ENCODE results near the gene MAMDC2. TPM values are rescaled to one million over a fixed set of nuclear protein-coding genes. Genes with fewer than 3 reads are reported as not detected.

The MAMDC2 gene
- total RNA-seq, 3 donors from 2014 or later = 17.0 to 33.9 (median 18.7) TPM

DNA sequence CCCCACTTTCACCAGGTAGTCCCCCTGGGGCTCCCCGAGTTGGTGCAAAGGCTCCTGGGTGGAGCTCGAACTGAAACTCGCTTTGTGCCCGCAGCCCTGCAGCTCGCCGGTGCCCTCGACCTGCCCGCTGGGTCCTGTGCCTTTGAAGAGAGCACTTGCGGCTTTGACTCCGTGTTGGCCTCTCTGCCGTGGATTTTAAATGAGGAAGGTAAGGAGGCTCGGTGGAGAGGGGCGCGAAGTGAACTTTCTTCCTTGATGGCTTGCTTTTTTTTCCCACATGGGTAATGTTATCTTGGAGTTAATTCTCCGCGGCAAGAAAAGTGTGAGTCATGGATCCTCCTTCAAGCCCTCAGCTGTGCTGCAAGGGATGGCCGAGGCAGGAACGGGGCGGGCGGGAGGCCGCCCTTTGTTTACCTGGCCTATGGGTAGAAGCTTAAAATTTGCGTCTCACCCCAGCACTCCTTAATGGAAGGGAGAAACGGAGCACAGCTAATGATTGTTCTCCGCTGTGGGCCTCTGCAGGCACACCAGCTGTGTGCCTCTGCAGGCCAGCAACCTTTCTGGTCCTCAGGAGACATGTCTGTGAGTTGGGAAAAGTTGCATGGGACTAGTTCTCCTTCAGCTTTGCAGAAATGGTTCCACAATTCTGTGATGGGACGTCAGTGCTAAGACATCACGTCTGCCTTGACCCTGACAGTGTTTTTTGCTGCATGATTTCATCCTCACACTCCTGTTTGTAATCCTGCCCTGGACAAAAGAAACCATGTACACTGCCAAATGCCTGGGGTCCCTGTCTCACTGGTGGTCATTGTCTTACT lies 1.1 kb downstream of the MAMDC2 start:
- intact Hi-C loops (cut with DNase I; ENCODE audit: low total_unique reads) = loop anchor here (5.0 kb wide), 1 partner anchor 63 kb away; no protein-coding TSS in a partner anchor
- TF ChIP-seq POLR2A (IDR thresholded peaks at IDR 0.05) = no peak
- TF ChIP-seq, protein P1, sequence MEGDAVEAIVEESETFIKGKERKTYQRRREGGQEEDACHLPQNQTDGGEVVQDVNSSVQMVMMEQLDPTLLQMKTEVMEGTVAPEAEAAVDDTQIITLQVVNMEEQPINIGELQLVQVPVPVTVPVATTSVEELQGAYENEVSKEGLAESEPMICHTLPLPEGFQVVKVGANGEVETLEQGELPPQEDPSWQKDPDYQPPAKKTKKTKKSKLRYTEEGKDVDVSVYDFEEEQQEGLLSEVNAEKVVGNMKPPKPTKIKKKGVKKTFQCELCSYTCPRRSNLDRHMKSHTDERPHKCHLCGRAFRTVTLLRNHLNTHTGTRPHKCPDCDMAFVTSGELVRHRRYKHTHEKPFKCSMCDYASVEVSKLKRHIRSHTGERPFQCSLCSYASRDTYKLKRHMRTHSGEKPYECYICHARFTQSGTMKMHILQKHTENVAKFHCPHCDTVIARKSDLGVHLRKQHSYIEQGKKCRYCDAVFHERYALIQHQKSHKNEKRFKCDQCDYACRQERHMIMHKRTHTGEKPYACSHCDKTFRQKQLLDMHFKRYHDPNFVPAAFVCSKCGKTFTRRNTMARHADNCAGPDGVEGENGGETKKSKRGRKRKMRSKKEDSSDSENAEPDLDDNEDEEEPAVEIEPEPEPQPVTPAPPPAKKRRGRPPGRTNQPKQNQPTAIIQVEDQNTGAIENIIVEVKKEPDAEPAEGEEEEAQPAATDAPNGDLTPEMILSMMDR (IDR thresholded peaks at IDR 0.05) = no peak
- no peak for TF ChIP-seq POLR2AphosphoS5 (IDR thresholded peaks at IDR 0.05)
- Histone ChIP-seq H3K4me3 (peak overlapping the region; percentile 62 to 75 (median 68)), H3K4me1 (peaks cover 6 to 28% of the 10 kb centered on the region in 2 donors), H3K27me3 (no peaks in the 10 kb centered on the region), H3K36me3 (no peaks in the 10 kb centered on the region), H3K9me3 (no peaks in the 10 kb centered on the region), H3K27ac (peak overlapping the region; percentile 79 to 82)
- DNase-seq (ENCODE audit: low spot score in 2 of 2) = no peak

DNA sequence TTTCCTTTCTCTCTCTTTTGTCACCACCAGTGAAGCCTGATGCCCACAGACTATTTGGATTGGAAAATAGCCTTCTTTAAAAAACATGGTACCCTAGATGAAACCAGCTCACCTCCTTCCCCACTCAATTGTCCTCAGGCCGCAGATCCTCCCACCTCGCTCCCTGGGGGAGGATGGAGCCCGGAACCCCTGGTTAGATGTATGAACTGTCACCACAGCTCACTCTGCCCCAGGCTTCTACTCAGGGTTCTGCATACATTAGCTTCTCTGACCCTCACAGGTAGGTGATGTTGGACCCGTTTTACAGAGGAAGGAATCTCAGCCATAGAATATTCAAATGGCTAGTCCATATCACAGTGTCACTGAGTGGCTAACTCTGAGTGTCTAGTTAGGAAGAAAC lies 1.8 kb downstream of the MAMDC2 start:
- Histone ChIP-seq H3K27ac (peak overlapping the region; percentile 79 to 82), H3K9me3 (no peaks in the 10 kb centered on the region), H3K36me3 (no peaks in the 10 kb centered on the region), H3K4me3 (peak overlapping the region; percentile 29 to 68 (median 62)), H3K27me3 (no peaks in the 10 kb centered on the region), H3K4me1 (peaks cover 6 to 35% of the 10 kb centered on the region in 2 donors)
- TF ChIP-seq POLR2A (IDR thresholded peaks at IDR 0.05) (no peak), POLR2AphosphoS5 (IDR thresholded peaks at IDR 0.05) (no peak)
- TF ChIP-seq, protein P1 (IDR thresholded peaks at IDR 0.05) = no peak
- no peak for DNase-seq (ENCODE audit: low spot score in 2 of 2)
- intact Hi-C loops (cut with DNase I; ENCODE audit: low total_unique reads) = no loop called here

DNA sequence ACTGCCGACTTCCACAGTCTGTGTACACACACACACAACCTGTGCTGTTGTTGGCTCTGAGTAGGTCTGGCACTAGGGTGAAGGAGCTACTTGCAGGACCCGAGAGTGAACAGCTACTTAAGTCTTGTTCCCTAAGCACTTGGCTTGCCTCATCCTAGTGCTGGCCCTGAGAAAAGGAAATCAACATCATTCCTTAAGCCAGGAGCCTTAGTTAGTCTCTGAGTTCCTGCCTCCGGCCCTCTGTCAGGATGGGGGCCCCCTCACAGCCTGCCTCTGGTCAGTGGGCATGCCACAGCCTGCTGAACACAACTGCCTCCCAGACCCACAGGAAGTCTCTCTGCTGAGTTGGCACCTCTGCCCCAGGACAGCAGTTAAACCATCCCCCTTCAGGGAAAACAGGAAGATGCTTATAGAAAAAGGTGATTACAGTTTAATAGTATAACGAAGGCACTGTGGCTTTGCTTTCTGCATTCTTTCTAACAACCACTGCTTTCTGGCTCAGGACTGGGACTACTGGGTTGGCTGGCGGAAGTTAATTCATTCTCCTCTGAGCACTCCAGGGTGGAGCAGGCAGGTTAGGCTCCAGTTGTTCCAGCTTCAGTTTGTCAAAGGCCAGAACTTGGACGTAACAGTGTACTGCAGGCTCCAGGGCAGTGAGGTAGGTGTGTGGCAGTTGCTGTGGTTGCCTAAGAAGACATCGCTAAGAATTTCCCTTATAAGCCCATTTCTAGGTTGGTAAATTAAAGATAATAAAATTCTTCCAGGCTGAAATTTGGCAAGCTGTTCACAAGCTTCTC lies 2.8 kb downstream of the MAMDC2 start:
- H3K27me3 ChIP-seq = no peaks in the 10 kb centered on the region
- no peaks in the 10 kb centered on the region for H3K9me3 ChIP-seq
- H3K4me1 ChIP-seq = peaks cover 6 to 35% of the 10 kb centered on the region in 2 donors
- TF ChIP-seq POLR2A (IDR thresholded peaks at IDR 0.05) (no peak), POLR2AphosphoS5 (IDR thresholded peaks at IDR 0.05) (no peak)
- TF ChIP-seq, protein P1 (IDR thresholded peaks at IDR 0.05) = no peak
- H3K36me3 ChIP-seq = no peaks in the 10 kb centered on the region
- intact Hi-C loops (cut with DNase I; ENCODE audit: low total_unique reads) = no loop called here
- peak in 1 of 2 donors; percentile 85 for DNase-seq (ENCODE audit: low spot score in 2 of 2)
- H3K4me3 ChIP-seq = peak overlapping the region; percentile 10 to 68 (median 43)
- H3K27ac ChIP-seq = peak overlapping the region; percentile 79 to 82

DNA sequence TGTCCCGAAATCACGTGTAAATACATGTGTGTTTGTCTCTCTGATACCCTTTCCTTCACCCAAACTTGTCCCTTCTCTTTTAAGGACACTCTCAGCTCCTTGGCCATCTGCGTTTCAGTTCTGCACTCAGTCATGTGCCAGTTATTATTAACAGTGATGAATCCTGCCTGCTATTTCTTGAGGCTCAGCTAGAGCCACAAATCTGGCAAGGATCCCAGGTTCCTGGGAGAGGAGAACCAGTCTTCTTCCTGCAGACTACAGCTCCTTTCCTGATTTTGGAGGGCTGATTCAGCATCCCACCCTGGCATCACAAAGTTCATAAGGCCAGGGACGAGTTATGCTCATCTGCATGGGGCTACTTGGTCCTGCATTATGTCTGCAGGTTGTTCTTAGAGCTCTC lies 5.6 kb downstream of the MAMDC2 start:
- TF ChIP-seq POLR2A (IDR thresholded peaks at IDR 0.05) = no peak
- TF ChIP-seq, protein P1 (IDR thresholded peaks at IDR 0.05) = no peak
- TF ChIP-seq POLR2AphosphoS5 (IDR thresholded peaks at IDR 0.05) = no peak
- Histone ChIP-seq H3K27ac (peak overlapping the region; percentile 82 to 90), H3K36me3 (no peaks in the 10 kb centered on the region), H3K9me3 (no peaks in the 10 kb centered on the region), H3K4me3 (peak overlapping the region in 1 of 3 donors; percentile 33), H3K4me1 (peaks cover 6 to 32% of the 10 kb centered on the region in 2 donors), H3K27me3 (no peaks in the 10 kb centered on the region)
- intact Hi-C loops (cut with DNase I; ENCODE audit: low total_unique reads) = no loop called here
- peak in 1 of 2 donors; percentile 84 for DNase-seq (ENCODE audit: low spot score in 2 of 2)
